ENCODE results near the gene LIPC. TPM values are rescaled to one million over a fixed set of nuclear protein-coding genes. Genes with fewer than 3 reads are reported as not detected.

LIPC gene
- total and polyA plus RNA-seq, 2 experiments from 2014 or later: not detected

GRCh38 chr15:58454950-58455401 is 23.2 kb downstream of the LIPC start:
- H3K4me3 Mint-ChIP-seq: no peak overlapping the region
- no peaks in the 10 kb centered on the region for H3K27me3 Mint-ChIP-seq (ENCODE audit: insufficient read depth, low read depth, poor library complexity)
- H2AFZ ChIP-seq: no peak overlapping the region
- H3K4me2 ChIP-seq: no peak overlapping the region
- no peak for TF ChIP-seq CREB1 (CRISPR knock-in tag; IDR thresholded peaks at IDR 0.05; ENCODE audit: low read depth)
- TF ChIP-seq NANOG (IDR thresholded peaks at IDR 0.05; ENCODE audit: borderline replicate concordance): no peak
- no peak overlapping the region for H3K4me3 ChIP-seq
- H3K36me3 Mint-ChIP-seq (ENCODE audit: low read depth): no peaks in the 10 kb centered on the region
- no peak for ATAC-seq
- H3K4me1 Mint-ChIP-seq: no peaks in the 10 kb centered on the region
- DNase-seq (ENCODE audit: low spot score): no peak
- H4K20me1 ChIP-seq (replicated peaks; ENCODE audit: insufficient read depth): no peaks in the 10 kb centered on the region
- H3K9me3 Mint-ChIP-seq: no peaks in the 10 kb centered on the region
- no peaks in the 10 kb centered on the region for H3K36me3 ChIP-seq (ENCODE audit: insufficient read depth)
- no peaks in the 10 kb centered on the region for H3K9me2 ChIP-seq (ENCODE audit: insufficient read depth)
- no peak overlapping the region for H3K27ac ChIP-seq (ENCODE audit: low read depth)
- no peak overlapping the region for H3K27ac Mint-ChIP-seq
- no peaks in the 10 kb centered on the region for H3F3A ChIP-seq (replicated peaks; ENCODE audit: low read depth)
- no peaks in the 10 kb centered on the region for H3K79me2 ChIP-seq (replicated peaks; ENCODE audit: insufficient read depth)
- no peaks in the 10 kb centered on the region for H3K27me3 ChIP-seq (ENCODE audit: insufficient read depth)
- H3K4me1 ChIP-seq (ENCODE audit: insufficient read depth): no peaks in the 10 kb centered on the region

DNA sequence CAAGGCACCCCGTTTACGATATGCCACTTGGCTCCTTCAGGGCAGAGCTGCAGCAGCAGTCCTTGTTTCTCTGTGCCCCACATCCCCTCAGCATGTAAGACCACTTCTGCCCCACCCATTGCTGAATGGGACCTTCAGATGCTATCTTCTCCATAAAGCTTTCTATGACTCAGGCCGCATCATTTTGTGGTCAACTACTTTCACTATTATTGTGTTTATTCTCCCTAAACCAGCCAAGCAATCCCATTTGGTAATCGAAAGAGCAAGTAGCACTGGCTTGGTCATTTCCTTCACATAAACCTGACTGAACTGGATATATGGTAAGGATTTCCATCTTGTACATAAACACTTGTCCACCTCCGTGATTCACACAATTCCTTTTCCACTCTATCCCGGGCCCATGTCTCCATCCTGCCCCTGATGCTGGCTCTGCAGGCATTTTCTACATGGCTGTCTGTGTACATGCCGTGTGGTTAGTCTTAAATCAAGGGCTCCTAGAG is 25.7 kb downstream of the LIPC start:
- no peak for ATAC-seq
- no peak for DNase-seq (ENCODE audit: low spot score)
- TF ChIP-seq STAT1 (IDR thresholded peaks at IDR 0.05; ENCODE audit: unreplicated experiment) (no peak), JUNB (IDR thresholded peaks at IDR 0.05; ENCODE audit: unreplicated experiment) (no peak), EZH2 (IDR thresholded peaks at IDR 0.05; ENCODE audit: low read depth, unreplicated experiment) (no peak), NANOG (IDR thresholded peaks at IDR 0.05; ENCODE audit: borderline replicate concordance) (no peak), ZNF114 (CRISPR knock-in tag; IDR thresholded peaks at IDR 0.05) (no peak), CREB1 (CRISPR knock-in tag; IDR thresholded peaks at IDR 0.05; ENCODE audit: low read depth) (no peak), ETS1 (IDR thresholded peaks at IDR 0.05) (no peak)
- TF ChIP-seq, protein P1, sequence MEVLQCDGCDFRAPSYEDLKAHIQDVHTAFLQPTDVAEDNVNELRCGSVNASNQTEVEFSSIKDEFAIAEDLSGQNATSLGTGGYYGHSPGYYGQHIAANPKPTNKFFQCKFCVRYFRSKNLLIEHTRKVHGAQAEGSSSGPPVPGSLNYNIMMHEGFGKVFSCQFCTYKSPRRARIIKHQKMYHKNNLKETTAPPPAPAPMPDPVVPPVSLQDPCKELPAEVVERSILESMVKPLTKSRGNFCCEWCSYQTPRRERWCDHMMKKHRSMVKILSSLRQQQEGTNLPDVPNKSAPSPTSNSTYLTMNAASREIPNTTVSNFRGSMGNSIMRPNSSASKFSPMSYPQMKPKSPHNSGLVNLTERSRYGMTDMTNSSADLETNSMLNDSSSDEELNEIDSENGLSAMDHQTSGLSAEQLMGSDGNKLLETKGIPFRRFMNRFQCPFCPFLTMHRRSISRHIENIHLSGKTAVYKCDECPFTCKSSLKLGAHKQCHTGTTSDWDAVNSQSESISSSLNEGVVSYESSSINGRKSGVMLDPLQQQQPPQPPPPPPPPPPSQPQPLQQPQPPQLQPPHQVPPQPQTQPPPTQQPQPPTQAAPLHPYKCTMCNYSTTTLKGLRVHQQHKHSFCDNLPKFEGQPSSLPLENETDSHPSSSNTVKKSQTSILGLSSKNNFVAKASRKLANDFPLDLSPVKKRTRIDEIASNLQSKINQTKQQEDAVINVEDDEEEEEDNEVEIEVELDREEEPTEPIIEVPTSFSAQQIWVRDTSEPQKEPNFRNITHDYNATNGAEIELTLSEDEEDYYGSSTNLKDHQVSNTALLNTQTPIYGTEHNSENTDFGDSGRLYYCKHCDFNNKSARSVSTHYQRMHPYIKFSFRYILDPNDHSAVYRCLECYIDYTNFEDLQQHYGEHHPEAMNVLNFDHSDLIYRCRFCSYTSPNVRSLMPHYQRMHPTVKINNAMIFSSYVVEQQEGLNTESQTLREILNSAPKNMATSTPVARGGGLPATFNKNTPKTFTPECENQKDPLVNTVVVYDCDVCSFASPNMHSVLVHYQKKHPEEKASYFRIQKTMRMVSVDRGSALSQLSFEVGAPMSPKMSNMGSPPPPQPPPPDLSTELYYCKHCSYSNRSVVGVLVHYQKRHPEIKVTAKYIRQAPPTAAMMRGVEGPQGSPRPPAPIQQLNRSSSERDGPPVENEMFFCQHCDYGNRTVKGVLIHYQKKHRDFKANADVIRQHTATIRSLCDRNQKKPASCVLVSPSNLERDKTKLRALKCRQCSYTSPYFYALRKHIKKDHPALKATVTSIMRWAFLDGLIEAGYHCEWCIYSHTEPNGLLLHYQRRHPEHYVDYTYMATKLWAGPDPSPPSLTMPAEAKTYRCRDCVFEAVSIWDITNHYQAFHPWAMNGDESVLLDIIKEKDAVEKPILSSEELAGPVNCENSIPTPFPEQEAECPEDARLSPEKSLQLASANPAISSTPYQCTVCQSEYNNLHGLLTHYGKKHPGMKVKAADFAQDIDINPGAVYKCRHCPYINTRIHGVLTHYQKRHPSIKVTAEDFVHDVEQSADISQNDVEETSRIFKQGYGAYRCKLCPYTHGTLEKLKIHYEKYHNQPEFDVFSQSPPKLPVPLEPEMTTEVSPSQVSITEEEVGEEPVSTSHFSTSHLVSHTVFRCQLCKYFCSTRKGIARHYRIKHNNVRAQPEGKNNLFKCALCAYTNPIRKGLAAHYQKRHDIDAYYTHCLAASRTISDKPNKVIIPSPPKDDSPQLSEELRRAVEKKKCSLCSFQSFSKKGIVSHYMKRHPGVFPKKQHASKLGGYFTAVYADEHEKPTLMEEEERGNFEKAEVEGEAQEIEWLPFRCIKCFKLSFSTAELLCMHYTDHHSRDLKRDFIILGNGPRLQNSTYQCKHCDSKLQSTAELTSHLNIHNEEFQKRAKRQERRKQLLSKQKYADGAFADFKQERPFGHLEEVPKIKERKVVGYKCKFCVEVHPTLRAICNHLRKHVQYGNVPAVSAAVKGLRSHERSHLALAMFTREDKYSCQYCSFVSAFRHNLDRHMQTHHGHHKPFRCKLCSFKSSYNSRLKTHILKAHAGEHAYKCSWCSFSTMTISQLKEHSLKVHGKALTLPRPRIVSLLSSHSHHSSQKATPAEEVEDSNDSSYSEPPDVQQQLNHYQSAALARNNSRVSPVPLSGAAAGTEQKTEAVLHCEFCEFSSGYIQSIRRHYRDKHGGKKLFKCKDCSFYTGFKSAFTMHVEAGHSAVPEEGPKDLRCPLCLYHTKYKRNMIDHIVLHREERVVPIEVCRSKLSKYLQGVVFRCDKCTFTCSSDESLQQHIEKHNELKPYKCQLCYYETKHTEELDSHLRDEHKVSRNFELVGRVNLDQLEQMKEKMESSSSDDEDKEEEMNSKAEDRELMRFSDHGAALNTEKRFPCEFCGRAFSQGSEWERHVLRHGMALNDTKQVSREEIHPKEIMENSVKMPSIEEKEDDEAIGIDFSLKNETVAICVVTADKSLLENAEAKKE (CRISPR knock-in tag; IDR thresholded peaks at IDR 0.05): no peak
- TF ChIP-seq, protein P2, sequence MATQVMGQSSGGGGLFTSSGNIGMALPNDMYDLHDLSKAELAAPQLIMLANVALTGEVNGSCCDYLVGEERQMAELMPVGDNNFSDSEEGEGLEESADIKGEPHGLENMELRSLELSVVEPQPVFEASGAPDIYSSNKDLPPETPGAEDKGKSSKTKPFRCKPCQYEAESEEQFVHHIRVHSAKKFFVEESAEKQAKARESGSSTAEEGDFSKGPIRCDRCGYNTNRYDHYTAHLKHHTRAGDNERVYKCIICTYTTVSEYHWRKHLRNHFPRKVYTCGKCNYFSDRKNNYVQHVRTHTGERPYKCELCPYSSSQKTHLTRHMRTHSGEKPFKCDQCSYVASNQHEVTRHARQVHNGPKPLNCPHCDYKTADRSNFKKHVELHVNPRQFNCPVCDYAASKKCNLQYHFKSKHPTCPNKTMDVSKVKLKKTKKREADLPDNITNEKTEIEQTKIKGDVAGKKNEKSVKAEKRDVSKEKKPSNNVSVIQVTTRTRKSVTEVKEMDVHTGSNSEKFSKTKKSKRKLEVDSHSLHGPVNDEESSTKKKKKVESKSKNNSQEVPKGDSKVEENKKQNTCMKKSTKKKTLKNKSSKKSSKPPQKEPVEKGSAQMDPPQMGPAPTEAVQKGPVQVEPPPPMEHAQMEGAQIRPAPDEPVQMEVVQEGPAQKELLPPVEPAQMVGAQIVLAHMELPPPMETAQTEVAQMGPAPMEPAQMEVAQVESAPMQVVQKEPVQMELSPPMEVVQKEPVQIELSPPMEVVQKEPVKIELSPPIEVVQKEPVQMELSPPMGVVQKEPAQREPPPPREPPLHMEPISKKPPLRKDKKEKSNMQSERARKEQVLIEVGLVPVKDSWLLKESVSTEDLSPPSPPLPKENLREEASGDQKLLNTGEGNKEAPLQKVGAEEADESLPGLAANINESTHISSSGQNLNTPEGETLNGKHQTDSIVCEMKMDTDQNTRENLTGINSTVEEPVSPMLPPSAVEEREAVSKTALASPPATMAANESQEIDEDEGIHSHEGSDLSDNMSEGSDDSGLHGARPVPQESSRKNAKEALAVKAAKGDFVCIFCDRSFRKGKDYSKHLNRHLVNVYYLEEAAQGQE (IDR thresholded peaks at IDR 0.05; ENCODE audit: unreplicated experiment): no peak

More for the DNA sequence above, 25.7 kb downstream of the LIPC start:
- Histone ChIP-seq H3K4me1 (ENCODE audit: insufficient read depth) (no peaks in the 10 kb centered on the region), H3K27ac (ENCODE audit: low read depth) (no peak overlapping the region), H3K27me3 (ENCODE audit: insufficient read depth) (no peaks in the 10 kb centered on the region), H3K9me2 (ENCODE audit: insufficient read depth) (0 out of 2 replicates have a peak, but pooled peaks cover 5% of the 10 kb centered on the region), H3F3A (replicated peaks; ENCODE audit: low read depth) (no peaks in the 10 kb centered on the region), H3K4me2 (no peak overlapping the region), H4K20me1 (replicated peaks; ENCODE audit: insufficient read depth) (no peaks in the 10 kb centered on the region), H2AFZ (no peak overlapping the region; the same call in 1 of the 2 replicates), H3K4me3 (no peak overlapping the region), H3K79me2 (replicated peaks; ENCODE audit: insufficient read depth) (no peaks in the 10 kb centered on the region), H3K36me3 (ENCODE audit: insufficient read depth) (no peaks in the 10 kb centered on the region)
- no peak overlapping the region for H3K4me3 Mint-ChIP-seq
- H3K4me1 Mint-ChIP-seq: no peaks in the 10 kb centered on the region
- H3K27ac Mint-ChIP-seq: no peak overlapping the region
- H3K36me3 Mint-ChIP-seq (ENCODE audit: low read depth): no peaks in the 10 kb centered on the region
- no peaks in the 10 kb centered on the region for H3K9me3 Mint-ChIP-seq
- peaks cover 7% of the 10 kb centered on the region for H3K27me3 Mint-ChIP-seq (ENCODE audit: insufficient read depth, low read depth, poor library complexity)
